HG03520 (cell line): ENCODE data around the gene PRR5L.

Source experiments
- ATAC-seq: cut with Tn5 transposase; IDR thresholded peaks from one replicate; pipeline ENCODE4 v1.9.1; 2021; ENCODE audit warnings: mild to moderate bottlenecking, moderate library complexity; ENCODE audit not compliant: unreplicated experiment

Gene PRR5L

GRCh38 chr11:36399236-36399635, 103.1 kb downstream of the PRR5L start:
- no peak for ATAC-seq

- ATAC-seq, result no peak
Measured at GRCh38 chr11:36399745-36400144, 103.7 kb downstream of the PRR5L start.

GRCh38 chr11:36400766-36401455, 104.8 kb downstream of the PRR5L start:
- no peak for ATAC-seq

- ATAC-seq, result no peak
Measured at GRCh38 chr11:36402568-36403170, 106.6 kb downstream of the PRR5L start.

- ATAC-seq, result no peak
Measured at GRCh38 chr11:36403661-36404060, 107.6 kb downstream of the PRR5L start.

GRCh38 chr11:36404831-36405230, 108.7 kb downstream of the PRR5L start:
- ATAC-seq, result no peak

- ATAC-seq, result no peak
Measured at GRCh38 chr11:36405585-36406367, 109.7 kb downstream of the PRR5L start.

GRCh38 chr11:36407356-36407755, 111.3 kb downstream of the PRR5L start:
- no peak for ATAC-seq

- no peak for ATAC-seq
Measured at GRCh38 chr11:36408498-36409136, 112.5 kb downstream of the PRR5L start.

- ATAC-seq, result no peak
Measured at GRCh38 chr11:36409152-36409816, 113.2 kb downstream of the PRR5L start.

- peak; percentile 75 for ATAC-seq
Measured at GRCh38 chr11:36411202-36411640, 115.1 kb downstream of the PRR5L start.

GRCh38 chr11:36412781-36413383, 116.8 kb downstream of the PRR5L start:
- no peak for ATAC-seq

GRCh38 chr11:36417154-36417553, 121.1 kb downstream of the PRR5L start:
- ATAC-seq, result no peak

GRCh38 chr11:36419791-36420424, 123.8 kb downstream of the PRR5L start:
- no peak for ATAC-seq

GRCh38 chr11:36421546-36422155, 125.6 kb downstream of the PRR5L start:
- no peak for ATAC-seq

- ATAC-seq, result no peak
Measured at GRCh38 chr11:36425561-36426081, 129.5 kb downstream of the PRR5L start.

- ATAC-seq, result no peak
Measured at GRCh38 chr11:36426226-36426848, 130.2 kb downstream of the PRR5L start.

GRCh38 chr11:36427079-36427478, 131.0 kb downstream of the PRR5L start:
- ATAC-seq, result no peak

- no peak for ATAC-seq
Measured at GRCh38 chr11:36427876-36428275, 131.8 kb downstream of the PRR5L start.
